ENCODE data around the gene CRYM.

DNA sequence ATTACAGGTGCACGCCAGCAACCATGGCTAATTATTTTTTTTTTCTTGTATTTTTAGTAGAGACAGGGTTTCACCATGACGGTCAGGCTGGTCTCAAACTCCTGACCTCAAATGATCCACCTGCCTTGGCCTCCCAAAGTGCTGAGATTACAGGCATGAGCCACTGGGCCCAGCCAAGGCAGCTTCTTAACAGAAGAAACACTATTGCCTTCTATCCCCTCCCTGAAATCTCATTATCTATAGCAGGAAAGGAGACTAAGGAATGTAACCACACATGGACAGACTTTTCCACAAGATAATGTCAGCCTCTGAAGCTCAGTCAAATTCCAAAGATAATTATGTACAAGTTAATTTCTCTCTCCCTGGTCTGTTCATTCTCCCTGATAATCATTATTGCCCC lies 61.0 kb downstream of the CRYM start:
- TF ChIP-seq EZH2 (IDR thresholded peaks at IDR 0.05) = no peak
- no peak for TF ChIP-seq POLR2AphosphoS5 (IDR thresholded peaks at IDR 0.05; ENCODE audit: borderline replicate concordance, low read depth, low read length)
